GM12878 (cell line): ENCODE measurements around the gene TMEM18. TPM values are rescaled to one million over a fixed set of nuclear protein-coding genes. Genes with fewer than 3 reads are reported as not detected.

ENCODE experiments used
- ATAC-seq: fragments of 200-7000 bp; cut with Tn5 transposase; 3 replicates; pipeline ENCODE4 v1.9.1; 2020; ENCODE audit warnings: mild to moderate bottlenecking, moderate library complexity
- BruUV-seq: library from RNA; stranded (reverse); fragments of 400-500 nt; replicated peaks from 2 replicates; lab custom pipeline; 2021; lab: Mats Ljungman, UMichigan
- CTCF ChIA-PET: fragments of 300-600 bp; sonication (Branson Sonifier 250); formaldehyde crosslinking; extraction: SDS; loops from one replicate; lab custom pipeline; 2021; ENCODE audit warnings: inconsistent platforms; lab: Yijun Ruan, JAX
- POLR2A ChIA-PET: fragments of 350-600 bp; formaldehyde crosslinking; extraction: SDS; loops from one replicate; lab custom pipeline; 2021; ENCODE audit warnings: inconsistent platforms; lab: Charles Lee
- RAD21 ChIA-PET: fragments of 300-600 bp; sonication (Branson Sonifier 250); formaldehyde crosslinking; loops from one replicate; lab custom pipeline; 2023; ENCODE audit warnings: antibody characterized with exemption; ENCODE audit not compliant: unreplicated experiment; lab: Charles Lee
- SMC1A ChIA-PET: fragments of 300-600 bp; sonication (Branson Sonifier 250); formaldehyde crosslinking; loops from one replicate; lab custom pipeline; 2023; ENCODE audit not compliant: unreplicated experiment, uncharacterized antibody; lab: Charles Lee
- DNase-seq: peaks from one replicate; pipeline ENCODE4 v3.0.0-alpha.2; 2011; ENCODE audit warnings: low read depth, low spot score
- FAIRE-seq: peaks from 3 replicates; lab custom pipeline; 2011; peaks lifted over from hg19 to GRCh38; lab: Jason Lieb, UNC
- H2AFZ ChIP-seq: 2 replicates; pipeline ENCODE4 v1.6.0; 2011; ENCODE audit warnings: low read depth, low read length, control low read depth; ENCODE audit not compliant: control insufficient read depth
- H3K27ac ChIP-seq: 2 replicates; pipeline ENCODE4 v1.5.1; 2011; ENCODE audit warnings: control low read depth; ENCODE audit not compliant: control insufficient read depth, insufficient read depth
- H3K27me3 ChIP-seq, 2 experiments: replicated peaks in 1 of 2; 2 replicates each; pipeline versions ENCODE4 v1.6.0 to v1.6.1; 2011; ENCODE audit warnings: low read length in 1 of 2; ENCODE audit not compliant: control insufficient read depth in 2 of 2, insufficient read depth in 2 of 2
- H3K36me3 ChIP-seq, 2 experiments: 2 replicates each; pipeline ENCODE4 v1.5.1; 2011; ENCODE audit warnings: low read length in 1 of 2; ENCODE audit not compliant: control insufficient read depth in 2 of 2, insufficient read depth in 2 of 2
- H3K4me1 ChIP-seq: 2 replicates; pipeline ENCODE4 v1.6.1; 2011; ENCODE audit warnings: mild to moderate bottlenecking, low read length, moderate library complexity, mixed read lengths; ENCODE audit not compliant: control insufficient read depth, insufficient read depth
- H3K4me2 ChIP-seq: 2 replicates; pipeline ENCODE4 v1.6.0; 2011; ENCODE audit warnings: control low read depth; ENCODE audit not compliant: control insufficient read depth, insufficient read depth
- H3K4me3 ChIP-seq: fragments of 200-600 bp; sonication (generic); 2 replicates; pipeline ENCODE4 v1.5.1; 2016
- H3K79me2 ChIP-seq: 2 replicates; pipeline ENCODE4 v1.6.0; 2011; ENCODE audit warnings: low read length; ENCODE audit not compliant: control insufficient read depth, insufficient read depth
- H3K9ac ChIP-seq: 2 replicates; pipeline ENCODE4 v1.8.0; 2011; ENCODE audit warnings: low read length, control low read depth, mixed read lengths; ENCODE audit not compliant: control insufficient read depth, insufficient read depth
- H3K9me3 ChIP-seq: replicated peaks from 3 replicates; pipeline ENCODE4 v1.5.1; 2011; ENCODE audit warnings: mild to moderate bottlenecking, low read length; ENCODE audit not compliant: control insufficient read depth, insufficient read depth
- H4K20me1 ChIP-seq: 2 replicates; pipeline ENCODE4 v1.6.0; 2011; ENCODE audit not compliant: control insufficient read depth, insufficient read depth
- ASH2L ChIP-seq: fragments of 300-600, 200-600 bp; sonication (generic); IDR thresholded peaks from 2 replicates; pipeline ENCODE4 v1.6.1; 2017; ENCODE audit warnings: low read depth, mild to moderate bottlenecking, borderline replicate concordance
- CBX5 ChIP-seq: sonication (generic); IDR thresholded peaks from 2 replicates; pipeline ENCODE4 v1.6.1; 2016; ENCODE audit warnings: low read depth, moderate library complexity, mild to moderate bottlenecking, inconsistent platforms
- HDGF ChIP-seq: fragments of 450-650 bp; IDR thresholded peaks from 2 replicates; pipeline ENCODE4 v1.6.1; 2016; ENCODE audit warnings: antibody characterized with exemption
- KAT2A ChIP-seq: conservative IDR thresholded peaks from 2 replicates; pipeline ENCODE4 v1.6.1; 2011; ENCODE audit warnings: low read depth, low read length; ENCODE audit not compliant: control insufficient read depth
- MAX ChIP-seq: IDR thresholded peaks from 2 replicates; pipeline ENCODE4 v1.6.1; 2012; ENCODE audit warnings: low read depth, low read length, improper control_type of control experiment
- NR2C1 ChIP-seq: fragments of 450-650 bp; IDR thresholded peaks from 2 replicates; pipeline ENCODE4 v1.6.1; 2017; ENCODE audit warnings: antibody characterized with exemption, mild to moderate bottlenecking, moderate library complexity
- RAD21 ChIP-seq: IDR thresholded peaks from 2 replicates; pipeline ENCODE4 v1.6.1; 2011; ENCODE audit warnings: mild to moderate bottlenecking, low read depth, low read length, moderate library complexity; ENCODE audit not compliant: insufficient read depth
- SIX5 ChIP-seq: IDR thresholded peaks from 2 replicates; pipeline ENCODE4 v1.6.1; 2011; ENCODE audit warnings: mild to moderate bottlenecking, low read depth, low read length, moderate library complexity; ENCODE audit not compliant: severe bottlenecking
- SPI1 ChIP-seq: IDR thresholded peaks from 2 replicates; pipeline ENCODE4 v1.6.1; 2011; ENCODE audit warnings: low read depth, mild to moderate bottlenecking, low read length, moderate library complexity, borderline replicate concordance; ENCODE audit not compliant: insufficient read depth
- STAT1 ChIP-seq: fragments of 450-650 bp; conservative IDR thresholded peaks from 2 replicates; pipeline ENCODE4 v1.6.1; 2014; ENCODE audit warnings: antibody characterized with exemption, mild to moderate bottlenecking
- ZBTB4 ChIP-seq: fragments of 450-650 bp; formaldehyde crosslinking; IDR thresholded peaks from 2 replicates; pipeline ENCODE4 v1.4.0; 2022; ENCODE audit warnings: mild to moderate bottlenecking, moderate library complexity
- WGBS: methylation state at CpG from one replicate; pipeline ENCODE4 v1.1.6; 2016; ENCODE audit warnings: low lambda C conversion rate; ENCODE audit not compliant: insufficient replicate concordance, insufficient coverage; ENCODE audit errors: missing lambda C conversion rate; 5-methylcytosine and 5-hydroxymethylcytosine counted together
- in situ Hi-C: fragments of 300-500 bp; cut with MboI; formaldehyde crosslinking; loops from 9 replicates; pipeline ENCODE4 v1.14.3; 2018; ENCODE audit warnings: mixed read lengths
- intact Hi-C: fragments of 100-400 bp; cut with micrococcal nuclease; formaldehyde crosslinking; loops from one replicate; pipeline ENCODE4 v1.14.2; 2022; ENCODE audit not compliant: unreplicated experiment
- polyA plus RNA-seq, 11 experiments: library from polyadenylated mRNA; depleted of rRNA in 4 of 11; unstranded in 6 of 11; stranded (reverse) in 5 of 11; fragments of >200 nt; fragmentation: Nextera tagmentation in 4 of 11; fragmentation: Illumina TruSeq in 1 of 11; extraction: Ambion mirVana in 4 of 11; extraction: Trizol in 1 of 11; gene quantifications; 1 replicate in 1 of 11; 2 replicates in 10 of 11; pipeline versions ENCODE4 v1.2.1 to v1.2.3, GENCODE V29; 2011 to 2016; ENCODE audit warnings: inconsistent platforms in 2 of 11, missing spikeins in 2 of 11, low read depth in 1 of 11
- total RNA-seq, 4 experiments: library from RNA; depleted of rRNA in 3 of 4; stranded (reverse); fragments of >200 nt in 3 of 4; fragmentation: Illumina TruSeq in 1 of 4; extraction: Trizol in 1 of 4; gene quantifications; 2 replicates each; pipeline versions ENCODE4 v1.2.1 to v1.2.3, GENCODE V29; 2013 to 2021

TMEM18 gene
- total and polyA plus RNA-seq, 10 of the 15 experiments (the other 5 are each of a cell fraction or from before 2014, with no cell fraction given) = 11.2 to 56.3 (median 26.0) TPM

GRCh38 chr2:666441-666840 is 10.8 kb downstream of the TMEM18 start (continued):
- TF ChIP-seq STAT1 (no peak), HDGF (no peak), ASH2L (no peak), ZBTB4 (CRISPR knock-in tag) (no peak), SPI1 (no peak), NR2C1 (no peak), MAX (no peak), SIX5 (no peak), KAT2A (no peak)

- FAIRE-seq (no peak), ATAC-seq (no peak), DNase-seq (no peak)
- SMC1A ChIA-PET = no interaction called here
- Histone ChIP-seq H3K27ac (no peak overlapping the region), H3K27me3 (no peaks in the 10 kb centered on the region), H3K36me3 (peaks cover 10 to 27% of the 10 kb centered on the region in 2 experiments), H3K9me3 (peaks cover 20% of the 10 kb centered on the region), H3K4me1 (no peaks in the 10 kb centered on the region), H3K79me2 (no peaks in the 10 kb centered on the region), H3K4me2 (no peak overlapping the region), H4K20me1 (no peaks in the 10 kb centered on the region), H3K4me3 (no peak overlapping the region), H2AFZ (no peak overlapping the region), H3K9ac (no peak overlapping the region)
- CTCF ChIA-PET = no interaction called here
- RAD21 ChIA-PET = no interaction called here
- in situ Hi-C loops (no loop called here), intact Hi-C loops (no loop called here)
- peak; percentile 63; the same call in 1 of the 2 replicates for TF ChIP-seq CBX5
- TF ChIP-seq RAD21 = no peak
- WGBS = 100% methylated on average over 4 of the region's 4 CpGs
- no TSS peak for BruUV-seq
- POLR2A ChIA-PET = no interaction called here
Observed at GRCh38 chr2:665340-666073, 11.7 kb downstream of the TMEM18 start.
